ENCODE data around the gene GRIP1. TPM values are rescaled to one million over a fixed set of nuclear protein-coding genes. Genes with fewer than 3 reads are reported as not detected.

Gene GRIP1
- total and polyA plus RNA-seq, 10 of the 15 experiments (the other 5 are each of a cell fraction or from before 2014, with no cell fraction given): 0.05 to 0.85 (median 0.50) TPM; not detected in 7

GRCh38 chr12:66341126-66341525, 337.8 kb downstream of the GRIP1 start:
- H3K27ac ChIP-seq (ENCODE audit: control insufficient read depth, insufficient read depth): no peak overlapping the region
- no peak overlapping the region for H3K4me3 ChIP-seq
- ChIA-PET SMC1A (ENCODE audit: uncharacterized antibody, unreplicated experiment) (no interaction called here), POLR2A (no interaction called here), RAD21 (ENCODE audit: unreplicated experiment) (no interaction called here), CTCF (no interaction called here)
- H3K79me2 ChIP-seq (ENCODE audit: control insufficient read depth, insufficient read depth, low read length): no peaks in the 10 kb centered on the region
- H3K4me1 ChIP-seq (ENCODE audit: control insufficient read depth, insufficient read depth, low read length): no peaks in the 10 kb centered on the region
- peaks cover 1 to 5% of the 10 kb centered on the region in 2 experiments; a peak in 3 of 4 replicates for H3K36me3 ChIP-seq (ENCODE audit: control insufficient read depth in 2 of 2, insufficient read depth in 2 of 2, low read length in 1 of 2)
- no peak overlapping the region for H3K4me2 ChIP-seq (ENCODE audit: control insufficient read depth, insufficient read depth)
- in situ Hi-C loops (cut with MboI) (no loop called here), intact Hi-C loops (cut with micrococcal nuclease; ENCODE audit: unreplicated experiment) (no loop called here)
- H3K27me3 ChIP-seq (replicated peaks in 1 of 2; ENCODE audit: control insufficient read depth in 2 of 2, insufficient read depth in 2 of 2, low read length in 1 of 2): no peaks in the 10 kb centered on the region
- no peaks in the 10 kb centered on the region for H4K20me1 ChIP-seq (ENCODE audit: control insufficient read depth, insufficient read depth)
- FAIRE-seq: no peak
- no peak overlapping the region for H3K9ac ChIP-seq (ENCODE audit: control insufficient read depth, insufficient read depth, low read length)
- no TSS peak for BruUV-seq (replicated peaks)
- 81% methylated on average over 4 of the region's 4 CpGs for WGBS (ENCODE audit: insufficient coverage, insufficient replicate concordance, low lambda C conversion rate, missing lambda C conversion rate)
- H2AFZ ChIP-seq (ENCODE audit: control insufficient read depth, low read depth, low read length): no peak overlapping the region
- no peak for ATAC-seq
- no peaks in the 10 kb centered on the region; the same call in 2 of the 3 replicates for H3K9me3 ChIP-seq (replicated peaks; ENCODE audit: control insufficient read depth, insufficient read depth, low read length)
- TF ChIP-seq POU2F2 (IDR thresholded peaks at IDR 0.05; ENCODE audit: borderline replicate concordance, low read depth, low read length) (no peak), USF1 (IDR thresholded peaks at IDR 0.05; ENCODE audit: borderline replicate concordance, extremely low read length, insufficient read depth, low read depth, low read length) (no peak)
- no peak for DNase-seq (ENCODE audit: low read depth, low spot score)

GRCh38 chr12:66340131-66340530, 338.7 kb downstream of the GRIP1 start:
- intact Hi-C loops (cut with micrococcal nuclease; ENCODE audit: unreplicated experiment): no loop called here
- H2AFZ ChIP-seq (ENCODE audit: control insufficient read depth, low read depth, low read length): no peak overlapping the region
- in situ Hi-C loops (cut with MboI): no loop called here
- ChIA-PET POLR2A (no interaction called here), SMC1A (ENCODE audit: uncharacterized antibody, unreplicated experiment) (no interaction called here), RAD21 (ENCODE audit: unreplicated experiment) (no interaction called here), CTCF (interaction anchor here (1.0 kb wide), 1 partner anchor 26 kb away, joined by 3 read pairs; no protein-coding TSS in a partner anchor)
- H3K9me3 ChIP-seq (replicated peaks; ENCODE audit: control insufficient read depth, insufficient read depth, low read length): no peaks in the 10 kb centered on the region; the same call in 2 of the 3 replicates
- BruUV-seq (replicated peaks): no TSS peak
- no peak overlapping the region for H3K9ac ChIP-seq (ENCODE audit: control insufficient read depth, insufficient read depth, low read length)
- no peak overlapping the region for H3K4me2 ChIP-seq (ENCODE audit: control insufficient read depth, insufficient read depth)
- H3K4me3 ChIP-seq: no peak overlapping the region
- DNase-seq (ENCODE audit: low read depth, low spot score) (no peak), ATAC-seq (no peak), FAIRE-seq (no peak)
- peaks cover 1 to 5% of the 10 kb centered on the region in 2 experiments; a peak in 3 of 4 replicates for H3K36me3 ChIP-seq (ENCODE audit: control insufficient read depth in 2 of 2, insufficient read depth in 2 of 2, low read length in 1 of 2)
- H3K27ac ChIP-seq (ENCODE audit: control insufficient read depth, insufficient read depth): no peak overlapping the region
- H3K27me3 ChIP-seq (replicated peaks in 1 of 2; ENCODE audit: control insufficient read depth in 2 of 2, insufficient read depth in 2 of 2, low read length in 1 of 2): no peaks in the 10 kb centered on the region
- H3K4me1 ChIP-seq (ENCODE audit: control insufficient read depth, insufficient read depth, low read length): no peaks in the 10 kb centered on the region
- no peaks in the 10 kb centered on the region for H3K79me2 ChIP-seq (ENCODE audit: control insufficient read depth, insufficient read depth, low read length)
- WGBS (ENCODE audit: insufficient coverage, insufficient replicate concordance, low lambda C conversion rate, missing lambda C conversion rate): 100% methylated on average over 2 of the region's 2 CpGs
- H4K20me1 ChIP-seq (ENCODE audit: control insufficient read depth, insufficient read depth): no peaks in the 10 kb centered on the region
- TF ChIP-seq SRF (IDR thresholded peaks at IDR 0.05; ENCODE audit: low read depth in 2 of 2, low read length in 2 of 2) (no peak), SREBF2 (IDR thresholded peaks at IDR 0.05; ENCODE audit: low read length) (no peak), TCF7 (IDR thresholded peaks at IDR 0.05; ENCODE audit: borderline replicate concordance) (no peak), EGR1 (IDR thresholded peaks at IDR 0.05; ENCODE audit: borderline replicate concordance in 1 of 2, low read depth in 2 of 2, low read length in 2 of 2) (no peak), POLR2A (IDR thresholded peaks at IDR 0.05; ENCODE audit: low read depth, low read length) (no peak), SMC3 (IDR thresholded peaks at IDR 0.05; ENCODE audit: borderline replicate concordance, low read length) (no peak), SPI1 (IDR thresholded peaks at IDR 0.05; ENCODE audit: borderline replicate concordance, insufficient read depth, low read depth, low read length) (no peak), EED (IDR thresholded peaks at IDR 0.05; ENCODE audit: low read depth) (no peak), ZNF592 (IDR thresholded peaks at IDR 0.05) (no peak), FOXM1 (IDR thresholded peaks at IDR 0.05; ENCODE audit: low read depth, low read length) (no peak), PML (IDR thresholded peaks at IDR 0.05; ENCODE audit: low read length) (no peak), RCOR1 (conservative IDR thresholded peaks at IDR 0.05; ENCODE audit: low read depth, low read length) (no peak), RFX5 (IDR thresholded peaks at IDR 0.05; ENCODE audit: low read depth, low read length) (no peak)

All from GM12878 (cell line).